ENCODE results near the gene PRDX5. TPM values are rescaled to one million over a fixed set of nuclear protein-coding genes. Genes with fewer than 3 reads are reported as not detected.

PRDX5 gene
- total RNA-seq, 1 experiment from 2014 or later = 206 TPM

DNA sequence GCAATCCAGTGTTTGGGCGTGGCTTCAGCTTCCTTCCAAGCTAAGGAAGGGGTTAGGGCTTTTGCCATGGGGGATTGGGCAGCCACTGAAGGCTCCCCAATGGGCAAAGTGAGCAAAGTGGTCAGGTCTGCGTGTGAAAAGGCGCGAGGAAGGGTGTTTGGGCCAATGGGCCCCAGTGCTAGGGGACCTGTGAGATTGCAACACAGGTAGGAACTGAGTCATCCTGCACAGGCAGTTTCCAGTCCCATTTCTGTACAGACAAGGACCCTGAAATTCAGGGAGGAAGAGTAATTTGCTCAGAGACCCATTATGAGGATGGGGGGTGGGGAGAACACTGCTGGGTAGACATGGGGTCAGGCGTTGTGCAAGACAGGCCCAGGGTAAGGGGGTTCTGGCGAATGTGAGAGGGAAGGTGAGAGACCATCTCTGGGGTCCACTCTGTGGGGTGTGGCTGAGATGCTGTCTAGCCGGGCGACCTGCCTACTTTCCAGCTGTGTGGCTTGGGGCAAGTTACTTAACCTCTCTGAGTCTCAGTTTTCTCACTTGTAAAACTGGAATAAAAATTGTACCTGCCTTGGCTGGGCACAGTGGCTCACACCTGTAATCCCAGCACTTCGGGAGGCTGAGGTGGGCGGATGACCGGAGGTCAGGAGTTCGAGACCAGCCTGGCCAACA is 29.4 kb downstream of the PRDX5 start:
- no peak for DNase-seq (ENCODE audit: low spot score)

DNA sequence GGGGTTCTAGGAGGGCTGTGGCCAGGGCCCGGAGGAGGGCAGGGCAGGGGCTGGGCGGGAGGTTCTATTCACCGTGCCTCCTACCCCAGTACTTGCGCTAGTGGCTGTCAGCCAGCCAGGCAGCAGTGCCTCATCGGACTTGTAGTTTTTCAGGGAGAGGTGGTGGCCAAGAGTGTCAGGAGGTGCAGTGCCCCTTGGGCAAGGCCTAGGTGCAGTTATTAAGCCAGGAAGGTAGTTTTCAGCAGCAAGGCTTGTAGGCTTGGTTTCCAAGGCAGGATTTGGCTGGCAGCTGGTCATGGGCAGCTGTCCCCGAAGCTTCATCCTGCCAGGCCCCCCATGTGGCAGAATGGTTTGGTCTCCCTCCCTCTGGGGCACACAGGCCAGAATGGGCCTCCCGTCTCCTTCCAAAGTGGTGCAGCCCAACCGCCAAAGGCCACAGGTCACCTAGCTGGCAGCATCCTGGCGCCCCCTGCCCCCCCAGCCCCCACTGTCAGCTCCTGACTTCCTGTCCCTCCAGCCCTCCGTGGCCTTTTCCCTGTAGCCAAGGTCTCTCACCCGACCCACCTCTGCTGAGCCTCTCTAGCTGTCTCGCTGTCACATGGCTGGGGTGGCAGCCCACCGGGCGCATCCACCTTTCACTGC is 30.6 kb downstream of the PRDX5 start:
- DNase-seq (ENCODE audit: low spot score) = no peak

DNA sequence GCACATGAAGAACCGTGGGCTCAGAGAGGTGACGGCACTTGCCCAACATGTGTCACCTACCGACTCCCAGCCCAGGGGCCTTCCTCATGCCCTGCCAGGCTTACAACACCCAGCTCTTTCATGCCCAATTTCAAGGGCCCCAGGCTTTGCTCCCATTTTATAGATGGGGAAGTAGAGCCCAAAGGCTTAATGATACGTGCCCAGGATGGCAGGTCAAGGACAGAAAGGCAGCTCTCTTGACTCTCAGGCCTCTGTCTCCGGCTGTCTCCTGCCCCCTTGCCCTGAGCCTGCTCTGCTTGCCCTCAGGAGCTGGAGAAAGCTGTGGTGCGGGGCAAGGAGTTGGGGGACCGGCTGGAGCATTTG is 31.1 kb downstream of the PRDX5 start:
- DNase-seq (ENCODE audit: low spot score) = no peak

DNA sequence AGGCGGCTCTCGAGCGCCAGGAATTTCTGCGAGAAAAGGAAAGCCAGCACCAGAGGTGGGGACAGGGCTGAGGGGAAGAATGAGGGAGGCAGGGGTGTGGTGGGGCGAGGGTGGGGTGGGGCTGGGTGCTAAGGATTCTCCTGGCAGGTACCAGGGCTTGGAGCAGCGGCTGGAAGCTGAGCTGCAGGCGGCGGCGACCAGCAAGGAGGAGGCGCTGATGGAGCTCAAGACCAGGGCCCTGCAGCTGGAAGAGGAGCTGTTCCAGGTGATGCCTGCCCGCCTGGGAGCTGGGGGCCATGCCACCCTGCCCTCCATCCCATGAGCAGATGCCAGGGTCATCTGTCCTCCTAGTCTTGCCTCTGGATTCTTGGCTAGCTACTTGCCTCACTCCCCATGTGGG is 31.5 kb downstream of the PRDX5 start:
- DNase-seq (ENCODE audit: low spot score) = no peak

DNA sequence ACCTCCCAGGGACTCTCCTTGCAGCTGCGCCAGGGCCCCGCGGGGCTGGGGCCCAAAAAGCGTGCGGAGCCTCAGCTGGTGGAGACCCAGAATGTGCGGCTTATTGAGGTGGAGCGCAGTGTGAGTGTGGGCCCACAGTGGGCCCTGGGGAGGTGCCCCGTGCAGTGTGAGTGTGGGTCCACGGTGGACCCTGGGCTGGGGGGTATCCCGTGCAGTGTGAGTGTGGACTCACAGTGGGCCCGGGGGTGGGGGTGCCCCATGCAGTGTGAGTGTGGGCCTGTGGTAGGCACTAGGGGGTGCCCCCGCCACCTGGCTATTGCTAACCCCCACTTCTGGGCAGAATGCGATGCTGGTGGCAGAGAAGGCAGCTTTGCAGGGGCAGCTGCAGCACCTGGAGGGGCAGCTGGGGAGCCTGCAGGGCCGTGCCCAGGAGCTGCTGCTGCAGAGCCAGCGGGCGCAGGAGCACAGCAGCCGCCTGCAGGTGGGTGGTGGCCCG is 33.3 kb downstream of the PRDX5 start:
- no peak for DNase-seq (ENCODE audit: low spot score)

DNA sequence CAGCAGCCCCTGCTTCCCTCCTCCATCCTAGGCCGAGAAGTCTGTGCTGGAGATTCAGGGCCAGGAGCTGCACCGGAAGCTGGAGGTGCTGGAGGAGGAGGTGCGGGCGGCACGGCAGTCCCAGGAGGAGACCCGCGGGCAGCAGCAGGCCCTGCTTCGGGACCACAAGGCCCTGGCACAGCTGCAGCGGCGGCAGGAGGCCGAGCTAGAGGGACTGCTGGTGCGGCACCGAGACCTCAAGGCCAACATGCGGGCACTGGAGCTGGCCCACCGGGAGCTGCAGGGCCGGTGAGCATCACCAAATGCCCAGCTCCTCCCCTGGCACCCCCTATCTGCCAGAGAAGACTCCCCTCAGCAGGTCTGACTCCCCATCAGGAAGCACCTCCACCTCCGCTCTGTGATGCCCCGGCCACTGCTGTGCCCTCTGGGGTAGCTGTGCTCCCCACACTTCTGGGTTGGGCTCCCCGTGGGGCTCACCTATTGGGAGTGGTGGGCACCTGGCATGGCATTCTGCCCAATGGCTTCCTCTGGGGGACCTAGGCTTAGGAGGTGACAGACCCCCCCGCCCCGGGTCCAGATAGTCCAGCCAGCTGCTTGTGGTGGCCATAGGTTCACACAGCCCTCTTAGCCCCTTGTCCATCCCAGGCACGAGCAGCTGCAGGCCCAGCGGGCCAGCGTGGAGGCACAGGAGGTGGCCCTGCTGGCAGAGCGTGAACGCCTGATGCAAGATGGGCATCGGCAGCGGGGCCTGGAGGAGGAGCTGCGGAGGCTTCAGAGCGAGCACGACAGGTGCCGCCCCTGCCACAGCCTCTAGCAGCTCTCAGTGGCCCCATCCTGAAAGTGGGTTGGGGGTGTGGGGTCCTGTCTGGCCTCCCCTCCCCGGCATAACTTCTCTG is 34.4 kb downstream of the PRDX5 start:
- DNase-seq (ENCODE audit: low spot score) = no peak

DNA sequence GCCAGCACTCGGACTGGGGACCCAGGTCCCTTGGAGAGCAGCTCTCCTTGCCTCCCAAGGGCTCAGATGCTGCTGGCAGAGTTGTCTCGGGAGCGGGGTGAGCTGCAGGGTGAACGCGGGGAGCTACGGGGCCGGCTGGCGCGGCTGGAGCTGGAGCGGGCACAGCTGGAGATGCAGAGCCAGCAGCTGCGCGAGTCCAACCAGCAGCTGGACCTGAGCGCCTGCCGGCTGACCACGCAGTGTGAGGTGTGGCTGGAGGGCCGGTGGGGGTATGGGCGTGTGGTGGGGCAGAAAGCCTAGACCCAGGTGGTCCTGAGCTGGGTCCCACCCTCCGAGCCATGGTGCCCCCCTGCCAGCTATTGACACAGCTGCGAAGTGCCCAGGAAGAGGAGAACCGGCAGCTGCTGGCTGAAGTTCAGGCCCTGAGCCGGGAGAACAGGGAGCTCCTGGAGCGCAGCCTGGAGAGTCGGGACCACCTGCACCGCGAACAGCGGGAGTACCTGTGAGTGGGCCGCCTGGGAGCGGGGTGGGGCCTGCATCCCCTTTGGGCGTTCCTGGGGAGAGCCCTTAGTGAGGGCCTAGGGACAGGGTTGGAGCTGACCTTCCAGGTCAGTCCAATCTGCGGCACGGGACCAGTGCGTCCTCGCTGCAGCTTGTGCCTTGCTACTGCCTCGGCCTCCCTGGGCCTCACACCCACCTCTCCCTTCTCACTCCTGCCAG is 35.2 kb downstream of the PRDX5 start:
- no peak for DNase-seq (ENCODE audit: low spot score)

DNA sequence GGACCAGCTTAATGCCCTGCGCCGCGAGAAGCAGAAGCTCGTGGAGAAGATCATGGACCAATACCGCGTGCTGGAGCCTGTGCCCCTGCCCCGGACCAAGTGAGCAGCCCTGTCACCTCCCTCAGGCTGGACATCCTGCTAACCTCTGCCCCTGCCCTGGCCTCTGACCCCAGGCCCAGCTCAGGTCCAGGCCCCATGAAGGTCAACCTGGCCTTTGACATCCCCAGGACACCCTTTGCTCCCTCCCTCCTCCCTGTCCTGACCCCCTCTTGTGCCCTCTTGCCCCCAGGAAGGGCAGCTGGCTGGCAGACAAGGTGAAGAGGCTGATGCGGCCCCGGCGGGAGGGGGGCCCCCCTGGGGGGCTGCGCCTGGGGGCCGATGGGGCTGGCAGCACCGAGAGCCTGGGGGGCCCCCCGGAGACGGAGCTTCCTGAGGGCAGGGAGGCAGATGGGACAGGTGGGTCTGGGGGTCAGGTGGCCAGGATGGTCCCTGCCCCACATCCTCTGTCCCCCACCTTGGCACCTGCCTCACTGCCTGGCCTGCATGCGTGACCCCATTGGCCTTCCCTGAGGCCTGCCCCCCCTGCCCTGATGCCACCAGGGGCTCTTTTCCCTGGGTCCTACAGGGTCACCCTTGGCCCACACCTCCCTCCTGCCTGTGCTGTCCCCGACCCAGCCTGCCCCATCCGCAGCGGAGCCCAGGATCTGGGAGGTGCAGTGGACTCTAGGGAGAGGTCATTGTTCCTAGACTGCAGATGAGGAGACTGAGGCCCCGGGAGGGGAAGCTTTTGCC is 36.0 kb downstream of the PRDX5 start:
- no peak for DNase-seq (ENCODE audit: low spot score)

DNA sequence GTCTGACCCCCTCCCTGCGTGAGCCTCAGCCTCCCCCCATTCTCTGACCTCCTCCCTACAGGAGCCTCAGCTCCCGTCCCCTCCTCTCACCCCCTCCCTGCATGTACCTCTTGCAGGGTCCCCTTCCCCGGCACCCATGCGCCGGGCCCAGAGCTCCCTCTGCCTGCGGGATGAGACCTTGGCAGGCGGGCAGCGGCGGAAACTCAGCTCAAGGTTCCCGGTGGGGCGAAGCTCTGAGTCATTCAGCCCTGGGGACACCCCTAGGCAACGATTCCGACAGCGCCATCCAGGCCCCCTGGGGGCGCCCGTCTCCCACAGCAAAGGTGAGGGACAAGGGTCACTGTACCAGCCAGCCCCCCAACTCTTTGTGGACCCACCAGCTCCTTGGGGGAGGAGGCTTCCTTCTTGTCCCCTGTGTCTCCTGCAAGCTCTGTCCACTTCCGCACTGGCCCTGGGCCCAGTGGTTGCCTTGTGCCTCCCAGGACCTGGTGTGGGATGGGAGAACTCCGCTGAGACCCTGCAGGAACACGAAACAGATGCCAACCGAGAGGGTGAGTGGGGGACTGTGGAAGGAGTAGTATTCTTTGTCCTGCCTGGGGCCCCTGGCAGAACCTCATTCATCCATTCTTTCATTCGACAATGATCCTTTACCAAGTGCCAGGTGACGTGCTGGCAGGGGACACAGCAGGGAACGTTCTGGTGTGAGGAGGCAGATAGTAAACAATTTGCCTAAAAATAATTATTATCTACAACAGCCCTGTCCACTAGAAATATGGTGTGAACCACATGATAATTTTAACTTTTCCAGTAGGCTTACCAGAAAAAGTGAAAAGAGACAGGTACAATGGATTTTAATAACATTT is 37.4 kb downstream of the PRDX5 start:
- peak; percentile 81 for DNase-seq (ENCODE audit: low spot score)

DNA sequence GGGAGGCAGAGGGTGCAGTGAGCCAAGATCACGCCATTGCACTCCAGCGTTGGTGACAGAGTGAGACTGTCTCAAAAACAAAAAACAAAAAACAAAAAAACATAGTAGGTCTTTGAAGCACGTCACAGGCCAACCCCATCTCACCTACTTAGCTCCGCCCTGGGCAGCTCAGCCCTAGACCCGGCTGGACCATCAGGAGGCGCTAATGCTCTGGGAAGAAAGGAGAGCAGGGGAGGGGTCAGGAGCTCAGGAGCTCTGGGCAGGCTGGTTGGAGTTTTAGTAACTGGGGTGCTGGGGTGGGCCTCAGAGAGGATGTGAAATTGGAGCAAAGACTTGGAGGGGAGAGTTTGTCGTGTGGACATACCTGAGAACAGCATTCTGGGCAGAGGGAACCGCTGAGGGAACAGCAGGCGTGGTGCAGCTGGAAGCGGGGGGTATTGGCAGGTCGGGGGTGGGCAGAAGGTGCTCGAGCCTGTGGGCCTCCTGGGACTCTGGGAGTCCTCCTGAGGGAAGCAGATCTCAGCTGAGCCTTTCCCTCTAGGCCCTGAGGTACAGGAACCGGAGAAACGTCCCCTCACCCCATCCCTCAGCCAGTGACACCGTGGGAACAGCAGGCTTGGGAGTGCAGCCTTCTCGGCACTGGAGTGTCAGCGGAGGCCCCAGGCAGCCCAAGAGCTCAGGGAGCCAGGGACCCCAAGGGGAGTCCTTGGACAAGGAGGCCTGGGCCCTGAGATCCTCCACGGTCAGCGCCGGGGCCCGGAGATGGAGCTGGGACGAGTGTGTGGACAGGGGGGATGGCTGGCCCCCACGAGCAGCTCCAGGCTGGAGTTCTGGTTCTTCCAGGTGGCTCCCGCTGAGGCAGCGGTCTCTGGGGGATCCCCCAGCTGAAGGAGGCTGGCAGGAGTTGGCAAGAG is 38.8 kb downstream of the PRDX5 start:
- DNase-seq (ENCODE audit: low spot score) = peak; percentile 59

DNA sequence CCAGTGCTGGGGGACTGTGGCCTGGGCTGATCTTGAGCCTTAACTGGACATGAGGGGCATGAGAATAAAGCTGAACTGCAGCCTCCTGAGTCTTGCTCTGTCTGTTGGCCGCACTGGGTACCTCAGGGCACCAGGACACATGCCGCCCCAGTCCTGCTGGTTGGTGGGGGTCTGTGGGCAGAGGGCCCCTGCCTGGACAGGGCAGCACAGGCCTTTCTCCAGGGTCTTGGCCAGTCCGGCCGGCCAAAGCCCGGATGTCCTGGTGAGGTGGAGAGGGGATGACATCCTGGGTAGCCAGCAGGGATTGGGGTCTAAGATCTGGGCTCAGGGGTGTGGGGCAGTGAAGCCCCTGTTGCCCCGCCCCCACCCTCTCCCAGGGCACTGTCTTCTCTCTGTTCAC is 39.5 kb downstream of the PRDX5 start:
- no peak for DNase-seq (ENCODE audit: low spot score)

DNA sequence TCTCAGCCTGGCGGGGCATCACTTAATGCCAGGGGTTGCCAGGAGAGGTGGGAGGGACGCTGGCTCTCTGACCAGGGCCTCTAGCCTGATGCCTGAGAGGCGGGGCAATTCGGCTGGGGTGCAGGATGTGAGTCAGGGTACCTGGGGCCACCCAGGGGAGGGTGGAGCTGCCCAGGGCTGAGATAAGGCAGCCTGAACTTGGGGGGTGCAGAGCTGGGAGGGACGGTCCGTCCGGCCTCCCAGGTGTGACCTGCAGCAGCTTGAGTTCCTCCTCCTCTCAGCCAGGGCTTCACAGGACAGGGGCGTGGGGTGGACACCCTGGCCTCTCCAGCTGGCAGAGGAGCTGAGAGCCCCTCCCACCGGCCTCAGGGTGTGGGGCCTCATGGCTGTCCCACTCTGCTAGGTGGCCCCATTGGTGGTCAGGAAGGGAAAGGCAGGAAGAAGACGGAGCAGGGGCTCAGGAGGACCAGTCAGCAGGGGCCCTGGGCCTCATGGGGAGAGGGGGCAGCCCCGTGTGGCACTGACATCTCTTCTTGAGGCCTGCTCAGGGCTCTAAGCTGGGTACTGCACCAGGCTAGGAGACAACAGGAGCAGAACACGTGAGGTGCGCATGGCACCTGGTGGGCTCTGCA is 40.1 kb downstream of the PRDX5 start:
- peak; percentile 53 for DNase-seq (ENCODE audit: low spot score)

DNA sequence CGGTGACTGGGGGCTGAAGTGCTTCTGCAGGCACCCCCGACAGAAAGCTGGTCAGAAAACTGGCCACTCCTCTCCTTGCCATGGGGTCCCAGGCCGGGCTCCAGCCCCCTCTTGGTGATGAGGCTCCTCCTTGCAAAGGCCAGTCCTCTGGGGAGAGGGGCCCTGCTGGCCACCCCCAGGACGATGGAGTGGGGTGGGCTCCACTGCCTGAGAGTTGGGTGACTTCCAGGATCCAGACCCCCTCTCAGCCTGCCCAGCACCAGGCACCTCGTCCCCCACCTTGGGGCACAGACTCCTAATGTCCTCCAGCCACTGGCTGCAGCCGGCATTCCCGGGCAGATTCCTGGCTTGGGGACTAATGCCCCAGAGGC is 40.6 kb downstream of the PRDX5 start:
- DNase-seq (ENCODE audit: low spot score) = no peak

DNA sequence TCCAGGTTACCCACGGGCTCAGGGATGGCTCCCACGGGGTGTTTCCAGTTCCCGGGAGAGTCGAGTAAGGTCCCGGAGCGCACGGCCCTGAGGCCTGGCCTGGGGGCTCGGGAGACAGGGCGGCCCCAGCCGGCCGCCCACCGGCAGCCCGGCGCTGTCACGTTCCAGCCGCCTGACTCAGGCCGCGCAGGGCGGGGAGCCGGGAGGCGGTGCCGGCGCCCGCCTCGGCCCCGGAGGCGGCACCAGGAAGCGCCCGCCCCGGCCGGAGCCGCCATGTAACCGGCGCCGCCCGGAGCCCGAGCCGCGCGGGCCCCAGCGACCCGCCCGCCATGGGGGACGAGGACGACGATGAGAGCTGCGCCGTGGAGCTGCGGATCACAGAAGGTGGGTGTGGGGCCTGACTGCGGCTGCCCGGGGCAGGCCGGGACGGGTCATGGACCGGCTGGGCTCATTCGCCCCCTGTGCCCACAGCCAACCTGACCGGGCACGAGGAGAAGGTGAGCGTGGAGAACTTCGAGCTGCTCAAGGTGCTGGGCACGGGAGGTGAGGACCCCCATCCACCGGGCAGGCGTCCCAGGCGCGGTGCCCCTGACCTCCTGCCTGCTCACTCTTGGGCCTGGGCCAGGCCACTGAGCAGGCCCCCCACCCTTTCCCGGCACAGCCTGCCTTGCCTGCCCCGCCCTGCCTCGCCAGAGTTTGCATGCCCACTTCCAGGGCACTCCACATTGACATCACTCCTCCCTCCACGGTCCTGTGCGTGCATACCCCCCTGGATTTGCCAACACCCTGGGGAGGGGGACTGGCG is 41.2 kb downstream of the PRDX5 start, which contains the start of gene RPS6KA4:
Gene RPS6KA4 (plus strand): TSS at position 256 of the 805 bp plus-strand sequence. CDS start 74 bp downstream, at position 330.
- DNase-seq (ENCODE audit: low spot score) = no peak

DNA sequence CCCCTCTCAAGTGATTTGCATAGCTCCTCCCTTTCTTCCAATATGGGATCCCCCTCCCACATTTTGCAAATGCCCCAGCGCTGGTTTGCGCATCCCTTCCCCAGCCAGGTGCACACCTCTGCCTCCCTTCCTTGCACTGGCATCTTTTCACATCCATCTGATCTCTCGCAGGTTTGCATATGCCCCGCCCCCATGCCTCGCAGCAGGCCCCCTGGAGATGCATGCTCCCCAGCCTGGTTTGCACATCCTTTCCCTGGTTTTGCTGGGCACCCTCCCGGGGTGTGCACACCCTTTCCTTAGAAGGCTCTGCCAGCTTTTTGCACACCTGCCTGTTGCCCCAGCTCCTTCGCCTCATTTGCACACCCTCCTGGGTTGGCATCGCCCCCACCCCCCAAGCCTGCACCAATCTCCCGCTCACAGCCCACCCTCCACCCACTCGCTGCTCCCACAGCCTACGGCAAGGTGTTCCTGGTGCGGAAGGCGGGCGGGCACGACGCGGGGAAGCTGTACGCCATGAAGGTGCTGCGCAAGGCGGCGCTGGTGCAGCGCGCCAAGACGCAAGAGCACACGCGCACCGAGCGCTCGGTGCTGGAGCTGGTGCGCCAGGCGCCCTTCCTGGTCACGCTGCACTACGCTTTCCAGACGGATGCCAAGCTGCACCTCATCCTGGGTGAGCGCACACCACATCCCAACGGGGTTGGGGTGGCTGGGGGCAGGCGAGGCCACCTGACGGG is 42.0 kb downstream of the PRDX5 start:
- no peak for DNase-seq (ENCODE audit: low spot score)

DNA sequence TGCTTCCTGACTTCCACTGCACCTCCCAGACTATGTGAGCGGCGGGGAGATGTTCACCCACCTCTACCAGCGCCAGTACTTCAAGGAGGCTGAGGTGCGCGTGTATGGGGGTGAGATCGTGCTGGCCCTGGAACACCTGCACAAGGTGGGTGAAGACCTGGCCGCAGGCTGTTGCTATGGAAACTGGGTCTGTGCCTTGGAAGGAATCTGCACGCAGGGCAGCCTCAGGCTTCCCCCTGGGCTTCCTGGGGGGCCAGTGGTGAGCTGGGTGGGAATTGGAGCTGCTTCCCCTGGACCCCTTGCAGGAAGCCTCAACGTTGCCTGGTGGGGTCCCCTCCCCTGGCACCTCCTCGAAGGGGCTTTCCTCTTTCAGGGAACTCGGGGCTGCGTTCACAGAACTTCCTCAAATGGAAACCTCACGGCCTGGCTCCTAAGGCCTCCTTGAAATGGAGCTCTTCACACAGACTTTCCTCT is 42.6 kb downstream of the PRDX5 start:
- no peak for DNase-seq (ENCODE audit: low spot score)

DNA sequence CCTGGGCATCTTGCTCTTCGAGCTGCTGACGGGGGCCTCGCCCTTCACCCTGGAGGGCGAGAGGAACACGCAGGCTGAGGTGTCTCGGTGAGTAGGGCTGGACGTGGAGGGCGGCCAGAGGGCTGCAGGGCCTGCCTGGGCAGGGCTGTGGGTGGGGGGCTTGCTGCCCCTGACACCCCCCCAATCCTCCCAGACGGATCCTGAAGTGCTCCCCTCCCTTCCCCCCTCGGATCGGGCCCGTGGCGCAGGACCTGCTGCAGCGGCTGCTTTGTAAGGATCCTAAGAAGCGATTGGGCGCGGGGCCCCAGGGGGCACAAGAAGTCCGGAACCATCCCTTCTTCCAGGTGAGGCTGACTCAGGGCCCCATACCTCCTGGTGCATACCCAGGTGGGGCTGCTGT is 43.7 kb downstream of the PRDX5 start:
- no peak for DNase-seq (ENCODE audit: low spot score)
